Activated T-helper 1 cell treated with Interleukin-2 at 50 U/mL for 16 hours (primary cell): ENCODE data around the gene MAGEB17.
"Not testable (repeated sequence)": the region's sequence is repeated elsewhere in the genome, so short reads cannot be mapped to it uniquely, and the experiment has no call there.

Source experiments
- DNase-seq: peaks from one replicate; pipeline ENCODE4 v3.0.0-alpha.2; 2020; ENCODE audit warnings: low read depth

The MAGEB17 gene

DNA sequence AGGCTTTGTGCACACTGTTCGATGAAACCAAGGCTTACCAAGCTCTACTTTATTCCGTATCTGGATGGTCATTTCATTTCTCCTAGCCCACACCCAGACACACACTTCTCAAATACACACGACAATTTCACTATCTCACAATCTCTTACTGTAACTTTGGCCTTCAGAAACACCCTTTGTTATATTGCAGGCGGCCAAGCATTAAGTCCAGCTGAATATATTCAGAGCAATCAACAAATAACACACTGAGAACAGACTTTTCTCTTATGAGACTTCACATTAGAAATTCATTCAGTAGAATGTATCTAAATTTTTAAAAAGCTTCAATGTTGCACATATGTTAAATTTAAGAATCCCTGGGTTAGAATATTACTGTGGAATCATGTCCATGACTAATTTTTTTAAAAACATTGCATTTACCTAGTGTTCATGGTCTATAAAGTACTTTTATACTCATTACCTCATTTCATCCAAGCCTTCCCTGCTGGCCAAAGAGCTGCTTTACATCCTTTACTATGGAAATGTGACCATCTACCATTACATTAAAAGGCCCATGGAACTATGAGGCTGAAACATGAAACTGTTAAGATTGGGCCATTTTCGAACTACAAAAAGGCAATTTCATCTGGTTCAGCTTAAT lies 10.5 kb upstream of the MAGEB17 start:
- DNase-seq = no peak

DNA sequence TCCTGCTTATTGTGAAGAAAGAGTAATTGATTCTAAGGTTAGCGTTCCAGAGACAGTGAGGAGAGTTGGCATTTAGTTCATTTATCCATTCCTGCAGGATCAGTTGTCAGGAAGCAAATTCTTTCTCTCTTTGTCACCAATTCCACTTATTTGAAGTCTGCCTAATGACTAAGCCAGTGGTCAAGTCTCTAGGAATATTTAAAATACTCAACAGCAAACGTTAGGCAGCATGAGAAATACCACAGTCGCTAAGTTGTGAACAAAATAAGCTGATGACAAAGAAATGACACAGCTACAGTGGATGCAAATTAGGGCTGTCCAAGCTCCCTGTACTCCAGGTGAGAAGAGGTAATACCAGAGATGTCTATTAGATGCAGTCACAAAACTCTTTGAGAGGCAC lies 6.6 kb upstream of the MAGEB17 start:
- DNase-seq = no peak

DNA sequence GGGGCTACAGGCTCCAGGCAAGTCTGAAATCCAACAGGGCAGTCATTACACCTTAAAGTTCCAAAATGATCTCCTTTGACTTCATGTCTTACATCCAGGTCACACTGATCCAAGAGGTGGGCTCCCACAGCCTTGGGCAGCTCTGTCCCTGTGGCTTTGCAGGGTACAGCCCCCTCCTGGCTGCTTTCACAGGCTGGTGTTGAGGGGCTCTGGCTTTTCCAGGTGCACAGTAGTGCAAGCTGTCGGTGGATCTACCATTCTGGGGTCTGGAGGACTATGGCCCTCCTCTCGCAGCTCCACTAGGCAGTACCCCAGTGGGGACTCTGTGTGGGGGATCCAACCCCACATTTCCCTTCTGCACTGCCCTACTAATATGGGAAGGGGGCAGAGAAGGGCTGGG lies 6.1 kb upstream of the MAGEB17 start:
- not testable (repeated sequence) for DNase-seq

DNA sequence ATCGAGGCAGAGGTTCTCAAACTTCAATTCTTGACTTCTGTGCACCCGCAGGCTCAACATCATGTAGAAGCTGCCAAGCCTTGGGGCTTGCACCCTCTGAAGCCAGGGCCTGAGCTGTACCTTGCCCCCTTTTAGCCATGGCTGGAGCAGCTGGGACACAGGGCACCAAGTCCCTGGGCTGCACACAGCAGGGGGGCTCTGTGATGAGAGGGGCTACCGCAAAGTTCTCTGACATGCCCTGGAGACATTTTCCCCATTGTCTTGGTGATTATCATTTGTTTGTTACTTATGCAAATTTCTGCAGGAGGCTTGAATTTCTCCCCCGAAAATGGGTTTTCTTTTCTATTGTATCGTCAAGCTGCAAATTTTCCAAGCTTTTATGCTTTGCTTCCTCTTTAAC lies 4.9 kb upstream of the MAGEB17 start:
- no peak for DNase-seq

GRCh38 chrX:16164748-16165147 lies 2.5 kb upstream of the MAGEB17 start:
- no peak for DNase-seq

DNA sequence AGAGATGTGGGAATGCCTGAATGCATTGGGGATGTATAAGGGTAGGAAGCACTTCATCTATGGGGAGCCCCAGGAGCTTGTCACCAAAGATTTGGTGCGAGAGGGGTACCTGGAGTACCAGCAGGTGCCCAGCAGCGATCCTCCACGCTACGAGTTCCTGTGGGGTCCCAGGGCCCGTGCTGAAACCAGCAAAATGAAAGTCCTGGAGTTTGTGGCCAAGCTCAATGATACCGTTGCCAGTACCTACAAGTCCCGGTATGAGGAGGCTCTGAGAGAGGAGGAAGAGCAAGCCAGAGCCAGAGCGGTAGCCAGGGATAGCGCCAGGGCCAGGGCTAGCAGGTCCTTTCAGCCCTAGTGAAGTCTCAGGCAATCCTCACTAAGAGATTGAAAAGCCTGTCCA lies 3.8 kb downstream of the MAGEB17 start:
- no peak for DNase-seq

DNA sequence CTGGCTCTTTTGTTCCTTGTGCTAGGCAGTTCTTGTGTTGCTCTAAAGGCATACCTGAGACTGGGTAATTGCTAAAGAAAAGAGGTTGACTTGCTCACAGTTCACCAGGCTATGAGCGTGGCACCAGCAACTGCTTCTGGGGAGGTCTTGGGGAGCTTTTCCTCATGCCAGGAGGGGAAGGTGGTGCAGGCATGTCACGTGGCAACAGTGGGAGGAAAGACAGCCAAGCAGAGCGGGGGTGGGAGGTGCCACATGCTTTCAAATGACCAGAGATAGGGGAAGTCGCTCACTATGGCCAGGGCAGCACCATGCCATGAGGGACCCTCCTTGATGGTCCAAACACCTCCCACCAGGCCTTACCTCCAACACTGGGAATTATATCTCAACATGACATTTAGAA lies 4.7 kb downstream of the MAGEB17 start:
- no peak for DNase-seq

DNA sequence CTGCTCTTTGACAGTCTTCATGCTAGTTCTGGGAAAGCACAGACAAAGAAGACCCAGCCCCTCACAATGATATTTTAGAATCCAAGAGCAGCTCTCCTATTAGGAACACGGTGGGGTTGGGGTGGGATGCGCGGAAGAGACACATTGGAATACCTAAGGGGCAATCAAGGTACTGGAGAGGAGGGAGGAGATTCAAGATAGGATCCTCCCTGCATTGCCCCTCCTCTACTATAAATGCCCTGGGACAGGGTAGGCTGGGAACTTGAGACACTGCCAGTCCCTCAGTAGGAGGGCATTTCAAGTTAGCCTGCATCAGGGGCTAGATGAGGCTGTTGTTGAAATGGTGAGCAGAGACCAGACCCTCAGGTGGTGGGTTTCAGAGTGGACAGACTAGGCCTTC lies 5.1 kb downstream of the MAGEB17 start:
- no peak for DNase-seq

DNA sequence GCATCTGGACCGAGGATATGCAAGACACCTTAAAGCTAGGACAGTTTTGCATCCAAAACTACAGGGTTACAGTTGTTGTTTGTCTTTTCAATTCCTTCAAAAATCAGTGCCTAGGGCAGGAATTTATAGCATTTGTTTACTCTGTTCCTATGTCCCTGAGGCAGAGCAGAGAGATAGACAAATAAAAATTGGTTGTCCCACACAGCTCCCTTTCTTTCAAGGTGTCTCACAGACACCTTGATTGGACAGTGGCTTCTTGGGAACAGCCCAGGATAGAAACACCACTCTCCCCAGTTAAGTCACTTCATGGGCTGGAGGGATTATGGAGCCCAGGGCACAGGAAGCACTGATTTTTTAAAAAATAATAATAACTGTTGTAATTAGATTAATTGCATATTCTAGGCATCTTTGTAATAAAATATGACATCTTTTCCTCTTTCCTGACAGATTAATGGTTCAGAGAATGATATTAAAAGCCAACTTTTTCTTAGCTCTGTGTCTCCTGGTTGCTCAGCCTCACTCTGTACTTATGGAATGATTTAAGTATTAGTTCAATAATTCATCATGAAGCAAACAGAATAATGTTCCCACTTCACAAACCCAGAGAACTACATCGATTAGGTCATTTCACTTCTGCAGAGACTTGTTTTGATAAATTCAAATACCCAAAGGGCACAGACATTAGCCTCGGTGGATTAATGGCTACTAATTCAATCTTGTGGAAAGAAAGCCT lies 8.2 kb downstream of the MAGEB17 start:
- no peak for DNase-seq

GRCh38 chrX:16177260-16177659 lies 10.0 kb downstream of the MAGEB17 start:
- DNase-seq = no peak

DNA sequence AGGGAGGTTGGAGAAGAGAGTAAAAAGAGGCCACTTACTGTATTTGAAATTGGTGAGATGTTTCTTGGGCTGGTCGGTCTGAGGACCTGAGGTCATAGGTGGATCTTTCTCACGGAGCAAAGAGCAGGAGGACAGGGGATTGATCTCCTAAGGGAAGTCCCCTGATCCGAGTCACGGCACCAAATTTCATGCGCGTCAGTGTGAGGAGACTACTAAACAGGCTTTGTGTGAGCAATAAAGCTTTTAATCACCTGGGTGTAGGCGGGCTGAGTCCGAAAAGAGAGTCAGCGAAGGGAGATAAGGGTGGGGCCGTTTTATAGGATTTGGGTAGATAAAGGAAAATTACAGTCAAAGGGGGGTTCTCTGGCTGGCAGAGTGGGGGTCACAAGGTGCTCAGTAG lies 16.6 kb downstream of the MAGEB17 start:
- DNase-seq = not testable (repeated sequence)

GRCh38 chrX:16185725-16186136 lies 18.4 kb downstream of the MAGEB17 start:
- no peak for DNase-seq

GRCh38 chrX:16186380-16187007 lies 19.2 kb downstream of the MAGEB17 start:
- no peak for DNase-seq

DNA sequence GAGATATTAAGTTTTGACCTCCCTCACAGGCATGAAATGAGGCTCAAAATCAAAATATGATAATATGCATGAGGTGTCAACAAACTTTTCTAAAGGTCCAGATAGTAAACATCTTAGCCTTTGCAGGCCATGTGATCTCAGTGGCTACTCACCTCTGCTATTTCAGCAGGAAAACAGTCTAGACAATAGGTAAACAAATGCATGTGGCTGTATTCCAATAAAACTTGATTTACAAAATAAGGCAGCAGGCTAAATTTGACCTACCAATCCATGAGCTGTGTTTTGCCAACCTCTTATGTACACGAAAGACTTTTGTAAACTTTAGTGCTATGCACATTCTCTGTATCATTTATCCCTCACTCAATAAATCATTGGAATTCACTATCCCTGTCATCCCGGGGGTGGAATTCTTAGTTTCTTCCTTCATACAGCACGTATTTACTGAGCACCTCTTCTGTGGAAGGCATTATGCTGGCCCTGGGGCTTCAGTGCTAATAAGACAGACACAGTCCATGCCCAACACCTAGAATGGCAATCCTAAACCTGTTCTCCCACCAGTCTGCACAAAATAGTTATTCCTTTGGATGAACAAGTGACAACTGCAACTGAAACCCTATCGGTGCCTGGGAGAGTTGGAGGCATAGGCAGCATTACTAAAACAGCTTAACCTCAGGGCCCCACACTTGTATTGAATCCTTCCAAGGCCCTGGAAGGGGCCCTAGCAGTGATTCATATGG lies 19.9 kb downstream of the MAGEB17 start:
- no peak for DNase-seq

- DNase-seq = no peak
Observed at GRCh38 chrX:16188687-16189086, 21.4 kb downstream of the MAGEB17 start.

DNA sequence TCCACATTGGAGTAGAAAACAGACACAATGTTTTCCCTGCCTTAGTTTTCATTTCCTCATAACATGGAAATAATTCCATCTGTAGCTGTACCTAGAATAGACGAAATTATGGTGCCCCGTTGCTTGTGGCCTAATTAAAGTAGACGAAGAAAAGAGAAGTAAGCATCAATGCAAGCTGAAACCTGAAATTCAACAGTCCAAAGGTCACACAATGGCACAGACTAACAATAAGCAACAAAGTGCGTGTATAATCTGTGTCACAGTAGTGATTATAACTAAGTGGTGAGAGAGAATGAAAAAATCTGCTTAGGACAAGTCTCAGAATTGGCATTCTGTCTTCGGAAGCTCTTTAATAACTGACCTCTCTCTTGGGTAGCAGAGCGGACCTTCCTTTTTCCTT lies 24.3 kb downstream of the MAGEB17 start:
- DNase-seq = no peak

DNA sequence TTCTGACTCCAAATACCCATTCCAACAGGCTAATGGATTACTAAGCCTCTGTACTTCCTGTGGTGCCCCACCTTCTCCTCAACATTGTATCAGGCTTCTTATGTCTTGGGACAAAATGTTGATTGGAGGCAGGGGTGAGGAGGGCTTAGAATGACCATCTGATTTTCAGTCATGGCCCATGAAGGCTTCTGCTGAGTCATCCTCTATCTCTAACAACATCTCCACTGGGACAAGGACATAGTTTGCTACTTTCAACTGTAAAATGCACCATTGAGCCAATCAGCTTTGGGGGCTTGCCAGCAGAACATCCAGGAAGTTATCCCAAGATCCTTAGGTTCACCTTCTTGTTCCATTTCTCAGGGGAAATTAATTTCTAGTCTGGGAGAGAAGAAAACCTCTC lies 29.5 kb downstream of the MAGEB17 start:
- DNase-seq = no peak

DNA sequence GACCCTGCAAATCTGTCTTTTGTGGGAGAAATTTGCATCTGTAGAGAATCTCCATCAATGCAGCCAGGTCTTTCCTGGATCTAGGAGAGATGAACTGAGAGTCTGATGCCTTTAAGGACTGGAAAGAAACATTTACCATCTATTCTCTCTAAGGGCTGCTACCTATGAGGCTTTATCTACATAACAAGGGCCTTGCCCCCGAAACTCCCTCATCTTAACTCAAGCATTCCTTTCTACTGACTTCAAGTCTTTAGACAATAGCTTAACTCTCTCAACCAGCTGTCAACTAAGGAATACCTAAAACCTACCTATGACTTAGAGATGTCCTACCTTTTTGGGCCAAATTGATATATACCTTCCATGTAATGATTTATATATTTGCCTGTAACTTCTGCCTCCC lies 32.1 kb downstream of the MAGEB17 start:
- no peak for DNase-seq

DNA sequence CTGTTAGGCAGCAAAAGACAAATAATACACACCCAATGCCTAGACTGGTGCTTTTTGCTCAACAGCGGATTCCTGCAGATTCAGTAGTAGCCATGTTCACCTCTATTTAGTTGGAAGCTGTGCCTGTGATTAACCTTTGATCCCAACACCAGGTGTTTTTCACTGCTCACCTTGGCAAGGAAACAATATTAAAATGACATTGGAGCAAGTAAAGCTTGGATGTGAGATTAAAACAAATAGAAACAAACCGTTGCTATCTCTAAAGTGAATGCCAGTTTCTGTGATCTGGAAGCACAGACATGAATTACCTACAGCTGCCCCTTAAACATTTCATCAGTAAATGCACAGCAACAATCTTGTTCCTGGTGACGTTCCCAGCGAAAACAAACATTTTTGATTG lies 35.7 kb downstream of the MAGEB17 start:
- no peak for DNase-seq

DNA sequence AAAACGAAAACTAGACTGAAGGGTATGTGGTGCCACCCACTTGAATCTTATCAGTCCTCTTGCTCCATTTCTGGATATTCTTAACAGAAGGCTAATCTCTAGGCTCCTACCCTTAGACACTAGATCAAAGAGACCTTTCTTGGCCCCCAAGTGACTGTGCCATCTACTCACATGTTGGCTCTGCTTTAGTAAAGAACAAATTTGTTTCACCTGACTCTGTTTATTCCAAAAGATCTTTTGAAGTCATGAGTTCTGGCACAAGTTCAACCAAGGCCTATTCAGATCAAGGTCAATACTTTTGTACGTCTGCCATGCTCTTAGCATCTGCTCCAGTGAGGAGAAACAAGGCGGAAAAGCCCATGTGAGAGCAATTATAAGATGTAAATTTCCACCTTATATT lies 37.3 kb downstream of the MAGEB17 start:
- DNase-seq = no peak

GRCh38 chrX:16205840-16206239 lies 38.6 kb downstream of the MAGEB17 start:
- no peak for DNase-seq

DNA sequence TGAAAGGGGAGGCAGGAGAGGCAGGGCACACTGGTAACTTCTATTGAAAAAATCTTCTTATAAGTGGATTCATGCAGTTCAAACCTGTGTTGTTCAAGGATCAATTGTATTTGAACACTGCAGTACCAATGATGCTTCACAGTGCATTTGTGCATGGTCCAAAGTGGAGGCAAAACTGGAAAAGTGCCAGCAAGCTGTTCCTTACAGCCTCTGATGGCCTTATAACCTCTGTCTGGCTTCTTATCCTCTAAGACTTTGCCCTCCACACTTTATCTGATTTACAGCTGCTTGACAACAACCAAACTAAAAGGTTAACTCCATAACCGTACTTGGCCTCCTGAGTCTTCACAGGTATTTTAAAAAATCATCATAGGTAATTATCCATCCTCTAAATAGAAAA lies 40.4 kb downstream of the MAGEB17 start:
- DNase-seq = no peak

GRCh38 chrX:16208601-16209000 lies 41.3 kb downstream of the MAGEB17 start:
- DNase-seq = no peak
